Keratinocyte (primary cell): ENCODE data around the gene NPDC1. TPM values are rescaled to one million over a fixed set of nuclear protein-coding genes. Genes with fewer than 3 reads are reported as not detected.

ENCODE experiments used
- DNase-seq: peaks from one replicate; pipeline ENCODE4 v3.0.0-alpha.2; 2011; ENCODE audit warnings: low read depth, missing footprints, low spot score
- FAIRE-seq: peaks from 2 replicates; lab custom pipeline; 2011; peaks lifted over from hg19 to GRCh38; lab: Jason Lieb, UNC
- H2AFZ ChIP-seq: 2 replicates; pipeline ENCODE4 v1.6.0; 2012; ENCODE audit warnings: low read length, control low read depth, inconsistent platforms; ENCODE audit not compliant: control insufficient read depth
- H3K27ac ChIP-seq: 2 replicates; pipeline ENCODE4 v1.5.1; 2011; ENCODE audit warnings: low read length; ENCODE audit not compliant: control insufficient read depth, insufficient read depth
- H3K27me3 ChIP-seq: 3 replicates; pipeline ENCODE4 v1.6.0; 2011; ENCODE audit warnings: low read length; ENCODE audit not compliant: control insufficient read depth, insufficient read depth; ENCODE audit errors: extremely low read depth
- H3K36me3 ChIP-seq, 2 experiments: 2 replicates in 1 of 2; 3 replicates in 1 of 2; pipeline ENCODE4 v1.5.1; 2011; ENCODE audit warnings: low read length in 2 of 2, mild to moderate bottlenecking in 1 of 2; ENCODE audit not compliant: control insufficient read depth in 2 of 2, insufficient read depth in 2 of 2; ENCODE audit errors: extremely low read depth in 1 of 2
- H3K4me1 ChIP-seq: 3 replicates; pipeline ENCODE4 v1.5.1; 2011; ENCODE audit warnings: low read length; ENCODE audit not compliant: control insufficient read depth, insufficient read depth; ENCODE audit errors: extremely low read depth
- H3K4me2 ChIP-seq: 3 replicates; pipeline ENCODE4 v1.6.0; 2011; ENCODE audit warnings: low read depth, low read length; ENCODE audit not compliant: control insufficient read depth, insufficient read depth; ENCODE audit errors: extremely low read depth
- H3K4me3 ChIP-seq, 3 experiments: fragments of 200-600 bp in 1 of 3; sonication (generic) in 1 of 3; 2 replicates in 2 of 3; 3 replicates in 1 of 3; pipeline ENCODE4 v1.5.1; 2011 to 2016; ENCODE audit warnings: low read length in 3 of 3, mild to moderate bottlenecking in 3 of 3, control low read depth in 2 of 3, inconsistent platforms in 1 of 3, low read depth in 1 of 3, mixed read lengths in 1 of 3, mixed run types in 1 of 3, moderate library complexity in 1 of 3; ENCODE audit not compliant: control insufficient read depth in 2 of 3, insufficient read depth in 2 of 3; ENCODE audit errors: extremely low read depth in 1 of 3
- H3K79me2 ChIP-seq: 2 replicates; pipeline ENCODE4 v1.6.0; 2012; ENCODE audit warnings: low read length; ENCODE audit not compliant: control insufficient read depth, insufficient read depth
- H3K9ac ChIP-seq: 3 replicates; pipeline ENCODE4 v1.6.0; 2011; ENCODE audit warnings: low read length; ENCODE audit not compliant: control insufficient read depth, insufficient read depth; ENCODE audit errors: extremely low read depth
- H3K9me1 ChIP-seq: 3 replicates; pipeline ENCODE4 v1.6.0; 2011; ENCODE audit warnings: low read length; ENCODE audit not compliant: control insufficient read depth, insufficient read depth; ENCODE audit errors: extremely low read depth
- H3K9me3 ChIP-seq: 2 replicates; pipeline ENCODE4 v1.5.1; 2012; ENCODE audit warnings: low read depth, low read length; ENCODE audit not compliant: control insufficient read depth
- H4K20me1 ChIP-seq: 3 replicates; pipeline ENCODE4 v1.6.0; 2011; ENCODE audit warnings: low read length; ENCODE audit not compliant: control insufficient read depth, insufficient read depth; ENCODE audit errors: extremely low read depth
- CTCF ChIP-seq, 3 experiments: IDR thresholded peaks in 1 of 3; conservative IDR thresholded peaks in 1 of 3; optimal IDR thresholded peaks in 1 of 3; 2 replicates in 2 of 3; 3 replicates in 1 of 3; pipeline versions ENCODE3 to v1.5.1; 2011; ENCODE audit warnings: low read length in 3 of 3, mild to moderate bottlenecking in 3 of 3, moderate library complexity in 2 of 3, control low read depth in 1 of 3, inconsistent platforms in 1 of 3; ENCODE audit not compliant: insufficient read depth in 2 of 3; ENCODE audit errors: extremely low read depth in 1 of 3
- EZH2 ChIP-seq: IDR thresholded peaks from one replicate; pipeline ENCODE4 v1.6.1; 2012; ENCODE audit warnings: inconsistent platforms, mild to moderate bottlenecking, low read length, moderate library complexity
- dilution Hi-C: fragments of 300-500 bp; cut with MboI; formaldehyde crosslinking; loops from one replicate; pipeline ENCODE4 v1.7.0; 2020; ENCODE audit warnings: low sequenced_read_pairs; ENCODE audit not compliant: extremely low pct_ligation_motif_present
- polyA plus RNA-seq, 5 experiments: library from polyadenylated mRNA; depleted of rRNA in 3 of 5; stranded (reverse) in 3 of 5; stranded (forward) in 1 of 5; unstranded in 1 of 5; fragments of >200 nt; gene quantifications; 1 replicate in 1 of 5; 2 replicates in 3 of 5; 3 replicates in 1 of 5; pipeline versions ENCODE4 v1.2.1 to v1.2.3, GENCODE V29; 2011 to 2012; ENCODE audit warnings: missing spikeins in 2 of 5, low read depth in 1 of 5, low replicate concordance in 1 of 5

Gene NPDC1
- polyA plus RNA-seq, 1 donor (not counting 4 experiments of a cell fraction or from before 2014, with no cell fraction given) = 9.8 TPM

- no peak overlapping the region for H3K9ac ChIP-seq
- H3K4me1 ChIP-seq = peaks cover 50% of the 10 kb centered on the region
- H3K4me3 ChIP-seq = peak overlapping the region in 1 of 3 experiments; percentile 36
- no peaks in the 10 kb centered on the region for H3K79me2 ChIP-seq
- FAIRE-seq = no peak
- H3K27me3 ChIP-seq = no peaks in the 10 kb centered on the region
- H2AFZ ChIP-seq = no peak overlapping the region
- H3K36me3 ChIP-seq = peaks cover 0 to 10% of the 10 kb centered on the region in 2 experiments
- DNase-seq = no peak
- dilution Hi-C loops = no loop called here
- H3K9me3 ChIP-seq = no peaks in the 10 kb centered on the region
- H3K9me1 ChIP-seq = no peaks in the 10 kb centered on the region
- TF ChIP-seq EZH2 (no peak), CTCF (optimal IDR thresholded peaks at IDR 0.05 in 1 of 3, IDR thresholded peaks at IDR 0.05 in 1 of 3, conservative IDR thresholded peaks at IDR 0.05 in 1 of 3; ENCODE audit: extremely low read depth in 1 of 3, insufficient read depth in 2 of 3, low read length in 3 of 3) (no peak)
- H4K20me1 ChIP-seq = peaks cover 3% of the 10 kb centered on the region
- no peak overlapping the region for H3K27ac ChIP-seq
- H3K4me2 ChIP-seq = peak overlapping the region; percentile 46
Measured at GRCh38 chr9:136995772-136996311, 50.1 kb downstream of the NPDC1 start.

- H3K27me3 ChIP-seq = no peaks in the 10 kb centered on the region
- H3K4me1 ChIP-seq = peaks cover 50% of the 10 kb centered on the region
- no peak overlapping the region for H2AFZ ChIP-seq
- peak overlapping the region in 1 of 3 experiments; percentile 36 for H3K4me3 ChIP-seq
- dilution Hi-C loops = no loop called here
- H3K27ac ChIP-seq = no peak overlapping the region
- DNase-seq (no peak), FAIRE-seq (no peak)
- no peak overlapping the region for H3K4me2 ChIP-seq
- no peaks in the 10 kb centered on the region for H3K79me2 ChIP-seq
- peaks cover 0 to 10% of the 10 kb centered on the region in 2 experiments for H3K36me3 ChIP-seq
- TF ChIP-seq CTCF (optimal IDR thresholded peaks at IDR 0.05 in 1 of 3, IDR thresholded peaks at IDR 0.05 in 1 of 3, conservative IDR thresholded peaks at IDR 0.05 in 1 of 3; ENCODE audit: extremely low read depth in 1 of 3, insufficient read depth in 2 of 3, low read length in 3 of 3) = no peak
- H3K9me3 ChIP-seq = no peaks in the 10 kb centered on the region
- H4K20me1 ChIP-seq = peaks cover 3% of the 10 kb centered on the region
- no peak overlapping the region for H3K9ac ChIP-seq
- H3K9me1 ChIP-seq = no peaks in the 10 kb centered on the region
Measured at GRCh38 chr9:136995362-136995761, 50.6 kb downstream of the NPDC1 start.
